HEK293T (cell line): ENCODE measurements around the gene GRK1.

ENCODE experiments used
- ARNT ChIP-seq: fragments of 450-650 bp; IDR thresholded peaks from 2 replicates; pipeline ENCODE4 v1.6.1; 2017; ENCODE audit warnings: mild to moderate bottlenecking
- BHLHE40 ChIP-seq: fragments of 450-650 bp; IDR thresholded peaks from 2 replicates; pipeline ENCODE4 v1.6.1; 2016; ENCODE audit warnings: mild to moderate bottlenecking, moderate library complexity, borderline replicate concordance
- CTBP1 ChIP-seq: fragments of 450-650 bp; IDR thresholded peaks from 2 replicates; pipeline ENCODE4 v1.6.1; 2016; ENCODE audit warnings: borderline replicate concordance
- FOXM1 ChIP-seq: fragments of 450-650 bp; IDR thresholded peaks from 2 replicates; pipeline ENCODE4 v1.6.1; 2017; ENCODE audit warnings: mild to moderate bottlenecking, borderline replicate concordance
- SP1 ChIP-seq: fragments of 450-650 bp; IDR thresholded peaks from 2 replicates; pipeline ENCODE4 v1.6.1; 2017
- SUZ12 ChIP-seq: fragments of 450-650 bp; IDR thresholded peaks from 2 replicates; pipeline ENCODE4 v1.6.1; 2016; ENCODE audit warnings: mild to moderate bottlenecking
- TARDBP ChIP-seq: fragments of 450-650 bp; IDR thresholded peaks from 2 replicates; pipeline ENCODE4 v1.6.1; 2016
- ZNF384 ChIP-seq: fragments of 450-650 bp; IDR thresholded peaks from 2 replicates; pipeline ENCODE4 v1.6.1; 2016

- TF ChIP-seq BHLHE40 (no peak), ARNT (no peak), TARDBP (no peak), SP1 (no peak), SUZ12 (no peak), ZNF384 (no peak), CTBP1 (no peak), FOXM1 (no peak)
Measured at GRCh38 chr13:113731192-113732175, 64.5 kb downstream of the GRK1 start.
